Epithelial cell of esophagus (primary cell): ENCODE results near the gene GRIN2B.

ENCODE experiments used
- DNase-seq: peaks from one replicate; pipeline ENCODE4 v3.0.0; 2010; ENCODE audit warnings: low read depth
- H3K4me3 ChIP-seq: 2 replicates; pipeline ENCODE4 v1.5.1; 2011; ENCODE audit warnings: mild to moderate bottlenecking, low read length, control low read depth
- TF ChIP-seq, protein P1 (sequence below): IDR thresholded peaks from 2 replicates; pipeline ENCODE4 v1.5.1; 2011; ENCODE audit warnings: low read depth, mild to moderate bottlenecking, low read length, control low read depth, inconsistent platforms; ENCODE audit not compliant: insufficient read depth; ENCODE audit errors: missing control alignments

Gene GRIN2B

DNA sequence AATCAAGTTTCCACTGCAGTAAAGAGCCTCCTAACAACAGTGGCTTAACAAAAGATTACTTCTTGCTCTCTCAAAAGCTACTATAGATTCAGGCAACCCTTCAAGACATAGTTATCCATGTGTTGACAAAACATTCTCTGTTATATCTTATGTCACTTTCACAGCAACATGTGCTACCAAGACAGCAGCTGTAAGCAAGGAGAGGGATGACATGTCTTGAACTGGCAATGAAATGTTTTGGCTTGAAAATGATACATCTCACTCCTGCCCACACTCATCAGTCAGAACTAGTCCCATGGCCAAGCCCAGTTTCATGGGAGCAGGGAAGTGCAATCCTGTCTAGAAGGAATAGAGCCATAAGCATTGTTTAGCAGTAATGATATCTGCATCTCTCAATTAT is 10.7 kb upstream of the GRIN2B start:
- TF ChIP-seq, protein P1, sequence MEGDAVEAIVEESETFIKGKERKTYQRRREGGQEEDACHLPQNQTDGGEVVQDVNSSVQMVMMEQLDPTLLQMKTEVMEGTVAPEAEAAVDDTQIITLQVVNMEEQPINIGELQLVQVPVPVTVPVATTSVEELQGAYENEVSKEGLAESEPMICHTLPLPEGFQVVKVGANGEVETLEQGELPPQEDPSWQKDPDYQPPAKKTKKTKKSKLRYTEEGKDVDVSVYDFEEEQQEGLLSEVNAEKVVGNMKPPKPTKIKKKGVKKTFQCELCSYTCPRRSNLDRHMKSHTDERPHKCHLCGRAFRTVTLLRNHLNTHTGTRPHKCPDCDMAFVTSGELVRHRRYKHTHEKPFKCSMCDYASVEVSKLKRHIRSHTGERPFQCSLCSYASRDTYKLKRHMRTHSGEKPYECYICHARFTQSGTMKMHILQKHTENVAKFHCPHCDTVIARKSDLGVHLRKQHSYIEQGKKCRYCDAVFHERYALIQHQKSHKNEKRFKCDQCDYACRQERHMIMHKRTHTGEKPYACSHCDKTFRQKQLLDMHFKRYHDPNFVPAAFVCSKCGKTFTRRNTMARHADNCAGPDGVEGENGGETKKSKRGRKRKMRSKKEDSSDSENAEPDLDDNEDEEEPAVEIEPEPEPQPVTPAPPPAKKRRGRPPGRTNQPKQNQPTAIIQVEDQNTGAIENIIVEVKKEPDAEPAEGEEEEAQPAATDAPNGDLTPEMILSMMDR = no peak
- DNase-seq = no peak
- H3K4me3 ChIP-seq = no peak overlapping the region

DNA sequence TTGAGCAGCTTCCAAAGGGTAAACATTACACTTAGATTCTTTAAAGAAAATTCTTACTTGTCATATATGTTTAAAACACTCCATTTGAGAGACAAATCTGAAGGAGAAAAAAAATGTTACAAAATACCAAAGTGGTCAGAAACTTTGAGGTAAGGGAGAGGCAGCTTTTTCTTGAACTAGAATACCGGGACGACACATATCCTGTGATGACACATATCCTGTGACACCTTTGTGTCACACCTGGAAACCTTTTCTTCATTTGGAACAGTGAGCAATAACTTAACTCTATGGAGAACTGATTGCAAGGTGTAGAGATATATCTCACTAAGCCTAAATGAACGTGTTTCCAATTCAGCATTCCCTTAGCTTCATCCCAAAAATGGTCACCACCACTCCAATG is 4.6 kb upstream of the GRIN2B start:
- peak; percentile 30 for DNase-seq
- TF ChIP-seq, protein P1 = no peak
- no peak overlapping the region for H3K4me3 ChIP-seq

DNA sequence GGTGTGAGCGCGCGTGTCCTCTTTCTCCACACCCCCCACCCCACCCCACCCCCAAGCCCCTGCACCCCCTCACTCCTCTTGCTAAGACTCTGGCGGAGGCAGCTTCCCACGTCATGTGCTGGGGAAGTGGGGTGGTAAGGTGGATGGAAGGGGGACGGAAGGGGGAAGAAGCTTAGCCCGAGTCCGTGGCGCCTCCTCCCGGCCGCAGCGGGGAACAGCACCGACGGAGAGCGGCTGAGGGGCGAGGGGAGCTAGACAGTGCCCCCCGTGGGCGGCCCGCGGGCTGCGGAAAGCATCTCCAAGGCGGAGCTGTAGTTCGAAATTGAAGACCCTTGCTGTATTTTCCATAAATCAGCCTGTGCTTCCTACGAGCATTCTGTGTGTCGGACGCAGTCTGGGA is 588 bp upstream of the GRIN2B start:
- DNase-seq = no peak

DNA sequence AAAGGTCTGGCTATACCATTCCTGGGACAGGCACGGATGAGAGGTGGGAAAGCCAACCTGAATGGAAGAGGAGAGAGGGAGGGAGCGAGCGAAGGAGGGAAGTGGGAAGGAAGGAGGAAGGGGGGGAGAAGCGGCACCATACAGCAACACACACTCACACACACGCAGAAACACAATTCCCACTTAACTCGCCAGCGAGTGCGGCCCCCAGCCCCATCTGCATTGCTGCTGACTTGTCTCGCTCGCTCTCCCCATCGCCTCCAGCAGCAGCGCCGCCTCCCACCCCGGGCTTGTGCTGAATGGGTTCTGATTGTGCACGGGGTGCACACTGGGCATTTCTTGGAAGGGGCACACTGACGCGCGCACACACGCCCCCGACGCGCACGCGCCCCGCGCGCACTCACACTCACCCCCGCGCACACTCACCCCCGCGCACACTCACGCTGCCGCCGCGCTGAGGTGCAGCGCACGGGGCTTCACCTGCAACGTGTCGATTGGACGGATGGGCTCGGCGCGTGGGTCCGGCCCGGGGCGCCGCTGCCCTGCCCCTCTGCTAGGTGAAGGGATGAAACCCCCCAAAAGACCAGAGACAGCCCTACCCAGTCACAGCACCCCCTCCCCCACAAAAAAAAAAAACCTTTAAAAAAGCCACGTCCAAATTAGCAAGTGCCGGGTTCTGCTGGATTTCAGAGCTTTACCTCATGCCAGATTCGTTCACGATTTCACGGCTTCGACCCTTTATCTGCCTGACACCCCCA is 685 bp downstream of the GRIN2B start:
- peak overlapping the region; percentile 12 for H3K4me3 ChIP-seq
- TF ChIP-seq, protein P1 = no peak
- DNase-seq = no peak

More for the DNA sequence above, 588 bp upstream of the GRIN2B start:
- TF ChIP-seq, protein P1 = no peak
- H3K4me3 ChIP-seq = no peak overlapping the region

DNA sequence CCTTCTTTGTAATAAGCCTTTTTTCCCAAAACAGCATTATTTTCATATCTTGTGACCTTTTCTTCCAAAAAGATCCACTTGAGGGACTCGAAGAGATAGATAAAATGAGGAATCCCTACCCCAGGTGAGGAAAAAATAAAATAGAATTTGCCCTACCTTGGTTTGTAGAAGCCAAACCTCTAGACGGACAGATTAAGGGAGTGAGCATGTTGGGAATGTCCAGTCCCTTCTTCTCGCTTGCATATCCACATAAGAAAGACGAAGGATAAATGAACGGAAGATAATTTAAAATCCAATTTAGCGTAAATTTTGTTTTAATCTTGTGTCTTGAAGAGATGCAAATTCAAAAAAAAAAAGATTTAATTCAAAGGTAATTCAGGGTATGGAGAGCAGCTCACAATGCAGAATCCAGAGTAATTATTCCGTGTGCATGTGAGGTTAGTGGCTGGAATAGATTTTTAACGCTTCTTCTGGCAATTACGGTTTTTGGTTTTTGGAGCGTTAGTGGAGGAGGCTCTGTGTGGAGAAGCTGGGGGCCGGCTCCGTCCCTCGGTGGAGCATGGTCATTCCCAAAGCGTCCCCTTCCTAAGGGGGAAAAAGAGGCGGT is 1.5 kb downstream of the GRIN2B start:
- no peak for DNase-seq
- TF ChIP-seq, protein P1 = no peak
- H3K4me3 ChIP-seq = no peak overlapping the region

DNA sequence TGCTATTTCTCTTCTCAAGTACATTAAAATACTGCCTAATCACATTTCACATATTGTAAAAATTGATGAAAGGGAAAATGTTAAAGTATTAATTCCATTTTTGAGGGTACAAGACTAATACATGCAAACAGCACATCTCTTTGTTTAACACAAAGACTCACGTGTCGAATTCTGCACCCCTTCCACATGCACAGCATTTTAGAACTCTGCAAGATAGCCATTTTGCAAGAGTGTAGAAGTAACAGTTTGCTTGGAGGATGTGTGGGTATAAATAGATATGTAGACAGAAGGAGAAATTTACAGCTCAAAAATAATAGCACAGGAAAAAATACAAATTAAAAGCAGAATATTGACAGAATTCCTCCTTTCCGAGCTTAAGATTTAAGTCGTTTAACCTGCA is 2.5 kb downstream of the GRIN2B start:
- TF ChIP-seq, protein P1 = no peak
- DNase-seq = no peak
- H3K4me3 ChIP-seq = no peak overlapping the region
